K562 (cell line): ENCODE data around the gene TSC1. TPM values are rescaled to one million over a fixed set of nuclear protein-coding genes. Genes with fewer than 3 reads are reported as not detected.
A peak's percentile ranks its signal among the peaks of the same experiment; 100 is the strongest.

ENCODE experiments used
- AFF1 ChIP-seq, 2 experiments: fragments of 450-650 bp; IDR thresholded peaks; 2 replicates each; pipeline ENCODE4 v1.6.1; 2018; ENCODE audit warnings: mild to moderate bottlenecking in 2 of 2, low read depth in 1 of 2; ENCODE audit not compliant: partially characterized antibody in 2 of 2
- ARNT ChIP-seq, 2 experiments: fragments of 450-650 bp; IDR thresholded peaks; 2 replicates each; pipeline ENCODE4 v1.6.1; 2016; ENCODE audit warnings: mild to moderate bottlenecking in 1 of 2
- CBX8 ChIP-seq: fragments of 200-600 bp; sonication (generic); IDR thresholded peaks from 2 replicates; pipeline ENCODE4 v1.6.1; 2012; ENCODE audit warnings: borderline replicate concordance, mixed run types, low read depth, mild to moderate bottlenecking, moderate library complexity, mixed read lengths, low read length, control low read depth, inconsistent platforms; ENCODE audit not compliant: poor library complexity, severe bottlenecking; ENCODE audit errors: extremely low read depth
- HDAC8 ChIP-seq: fragments of 450-650 bp; IDR thresholded peaks from 2 replicates; pipeline ENCODE4 v1.6.1; 2016; ENCODE audit warnings: mild to moderate bottlenecking, missing genetic modification characterization, moderate library complexity, missing compliant biosample characterization
- KDM5B ChIP-seq: fragments of 200-600 bp; sonication (generic); IDR thresholded peaks from 2 replicates; pipeline ENCODE4 v1.6.1; 2012; ENCODE audit warnings: low read depth, mild to moderate bottlenecking, moderate library complexity, low read length, control low read depth, inconsistent platforms; ENCODE audit not compliant: insufficient replicate concordance
- MYNN ChIP-seq, 2 experiments: sonication (generic); formaldehyde crosslinking in 1 of 2; IDR thresholded peaks; 2 replicates each; pipeline versions ENCODE4 v1.5.0 to v1.6.1; 2016 to 2020; ENCODE audit warnings: antibody characterized with exemption in 1 of 2, missing genetic modification reagents in 1 of 2
- PCBP2 ChIP-seq: fragments of 200-400 bp; formaldehyde crosslinking; IDR thresholded peaks from 2 replicates; pipeline ENCODE4 v1.6.1; 2018; ENCODE audit warnings: low read length, low read depth, mild to moderate bottlenecking, moderate library complexity; ENCODE audit not compliant: poor library complexity, severe bottlenecking
- RBM34 ChIP-seq: fragments of 200-400 bp; formaldehyde crosslinking; IDR thresholded peaks from 2 replicates; pipeline ENCODE4 v1.6.1; 2018; ENCODE audit warnings: low read length, borderline replicate concordance; ENCODE audit not compliant: insufficient read depth
- SNIP1 ChIP-seq: fragments of 450-650 bp; IDR thresholded peaks from 2 replicates; pipeline ENCODE4 v1.7.1; 2017; ENCODE audit warnings: low read depth, mild to moderate bottlenecking
- ZNF143 ChIP-seq: sonication (generic); formaldehyde crosslinking; IDR thresholded peaks from 2 replicates; pipeline ENCODE4 v1.9.0; 2022; ENCODE audit warnings: mild to moderate bottlenecking, missing genetic modification reagents
- polyA plus RNA-seq, 8 experiments: library from polyadenylated mRNA; depleted of rRNA in 4 of 8; stranded (reverse) in 5 of 8; unstranded in 3 of 8; fragments of >200 nt; fragmentation: Nextera tagmentation in 2 of 8; fragmentation: Illumina TruSeq in 1 of 8; extraction: Ambion mirVana in 2 of 8; extraction: Trizol in 1 of 8; gene quantifications; 2 replicates each; pipeline versions ENCODE4 v1.2.1 to v1.2.3, GENCODE V29; 2011 to 2014; ENCODE audit warnings: inconsistent platforms in 1 of 8, missing spikeins in 1 of 8
- total RNA-seq, 7 experiments: library from RNA; depleted of rRNA in 6 of 7; stranded (reverse); fragments of >200 nt in 6 of 7; fragmentation: Illumina TruSeq in 2 of 7; extraction: Trizol in 2 of 7; gene quantifications; 2 replicates each; pipeline versions ENCODE4 v1.2.1 to v1.2.3, GENCODE V29; 2011 to 2021; ENCODE audit warnings: low replicate concordance in 1 of 7
- TF ChIP-seq, protein P1 (sequence below): fragments of 450-650 bp; IDR thresholded peaks from 2 replicates; pipeline ENCODE4 v1.6.1; 2016; ENCODE audit warnings: mild to moderate bottlenecking
- TF ChIP-seq, protein P2 (sequence below): sonication (generic); formaldehyde crosslinking; IDR thresholded peaks from 2 replicates; pipeline ENCODE4 v1.8.0; 2022; ENCODE audit warnings: missing genetic modification reagents, mild to moderate bottlenecking, borderline replicate concordance
- TF ChIP-seq, protein P3 (sequence below): fragments of 450-650 bp; formaldehyde crosslinking; IDR thresholded peaks from 2 replicates; pipeline ENCODE4 v1.4.0; 2020; ENCODE audit warnings: mild to moderate bottlenecking

The TSC1 gene
- total and polyA plus RNA-seq, 9 of the 15 experiments (the other 6 are each of a cell fraction or from before 2014, with no cell fraction given) = 6.9 to 37.6 (median 18.6) TPM

DNA sequence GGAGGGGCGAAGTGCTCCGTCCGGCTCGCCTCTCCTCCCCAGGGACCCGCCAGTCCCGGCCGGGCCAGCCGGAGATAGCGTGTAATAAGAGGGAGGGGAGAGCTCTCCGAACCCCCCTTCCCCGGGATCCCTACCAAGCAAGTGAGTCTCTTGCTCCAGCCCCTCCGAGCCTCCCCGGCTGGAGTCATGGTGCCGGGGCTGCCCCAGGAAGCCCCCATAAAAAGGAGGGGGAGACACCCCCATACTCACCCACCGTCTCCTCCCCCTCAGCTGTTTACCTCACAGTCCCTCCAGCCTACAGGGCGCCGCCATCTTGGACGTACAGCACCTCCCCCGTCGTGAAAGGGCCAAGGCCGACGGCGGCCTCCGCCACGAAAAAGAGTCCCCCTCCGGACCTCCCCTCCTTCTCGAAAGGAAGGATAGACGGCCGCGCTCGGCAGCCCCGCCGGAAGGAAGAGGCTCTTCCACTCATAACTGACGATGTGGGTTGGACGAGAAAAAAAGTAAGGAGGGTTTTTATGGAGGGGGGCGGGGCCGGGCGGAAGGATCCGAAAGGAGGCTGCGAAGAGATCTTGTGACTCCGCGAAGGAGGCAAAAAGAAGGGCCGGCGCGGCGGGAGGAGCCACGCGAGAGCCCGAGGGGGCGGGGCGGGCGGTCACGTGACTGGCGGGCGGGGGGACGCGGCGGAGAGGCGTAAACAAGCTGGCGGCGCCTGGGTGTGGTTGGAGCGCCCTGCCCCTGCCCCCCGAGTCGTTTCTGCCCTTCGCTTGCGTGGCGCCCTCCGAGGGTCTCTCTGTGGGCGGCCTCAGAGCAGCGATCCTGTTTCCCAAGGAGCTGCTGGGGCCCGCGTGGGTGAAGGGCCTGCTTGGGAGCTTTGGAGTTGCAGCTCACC is at the start of gene TSC1 (continued):
- TF ChIP-seq, protein P1, sequence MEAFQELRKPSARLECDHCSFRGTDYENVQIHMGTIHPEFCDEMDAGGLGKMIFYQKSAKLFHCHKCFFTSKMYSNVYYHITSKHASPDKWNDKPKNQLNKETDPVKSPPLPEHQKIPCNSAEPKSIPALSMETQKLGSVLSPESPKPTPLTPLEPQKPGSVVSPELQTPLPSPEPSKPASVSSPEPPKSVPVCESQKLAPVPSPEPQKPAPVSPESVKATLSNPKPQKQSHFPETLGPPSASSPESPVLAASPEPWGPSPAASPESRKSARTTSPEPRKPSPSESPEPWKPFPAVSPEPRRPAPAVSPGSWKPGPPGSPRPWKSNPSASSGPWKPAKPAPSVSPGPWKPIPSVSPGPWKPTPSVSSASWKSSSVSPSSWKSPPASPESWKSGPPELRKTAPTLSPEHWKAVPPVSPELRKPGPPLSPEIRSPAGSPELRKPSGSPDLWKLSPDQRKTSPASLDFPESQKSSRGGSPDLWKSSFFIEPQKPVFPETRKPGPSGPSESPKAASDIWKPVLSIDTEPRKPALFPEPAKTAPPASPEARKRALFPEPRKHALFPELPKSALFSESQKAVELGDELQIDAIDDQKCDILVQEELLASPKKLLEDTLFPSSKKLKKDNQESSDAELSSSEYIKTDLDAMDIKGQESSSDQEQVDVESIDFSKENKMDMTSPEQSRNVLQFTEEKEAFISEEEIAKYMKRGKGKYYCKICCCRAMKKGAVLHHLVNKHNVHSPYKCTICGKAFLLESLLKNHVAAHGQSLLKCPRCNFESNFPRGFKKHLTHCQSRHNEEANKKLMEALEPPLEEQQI = peak; percentile 71
- TF ChIP-seq RBM34 = no peak
- peak; percentile 69 to 96 for TF ChIP-seq AFF1 (IDR thresholded peaks at IDR 0.05; ENCODE audit: low read depth in 1 of 2, partially characterized antibody in 2 of 2)
- TF ChIP-seq CBX8 = no peak
- 0 out of 2 replicates have a peak, but pooled peaks have one; percentile 25 for TF ChIP-seq HDAC8
- peak; percentile 94 to 98 for TF ChIP-seq ARNT (IDR thresholded peaks at IDR 0.05)
- peak; percentile 82 for TF ChIP-seq KDM5B
- TF ChIP-seq, protein P2, sequence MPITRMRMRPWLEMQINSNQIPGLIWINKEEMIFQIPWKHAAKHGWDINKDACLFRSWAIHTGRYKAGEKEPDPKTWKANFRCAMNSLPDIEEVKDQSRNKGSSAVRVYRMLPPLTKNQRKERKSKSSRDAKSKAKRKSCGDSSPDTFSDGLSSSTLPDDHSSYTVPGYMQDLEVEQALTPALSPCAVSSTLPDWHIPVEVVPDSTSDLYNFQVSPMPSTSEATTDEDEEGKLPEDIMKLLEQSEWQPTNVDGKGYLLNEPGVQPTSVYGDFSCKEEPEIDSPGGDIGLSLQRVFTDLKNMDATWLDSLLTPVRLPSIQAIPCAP (CRISPR knock-in tag) = no peak
- no peak for TF ChIP-seq MYNN (IDR thresholded peaks at IDR 0.05)
- no peak for TF ChIP-seq MYNN (CRISPR knock-in tag; IDR thresholded peaks at IDR 0.05)
- no peak for TF ChIP-seq SNIP1
- TF ChIP-seq, protein P3, sequence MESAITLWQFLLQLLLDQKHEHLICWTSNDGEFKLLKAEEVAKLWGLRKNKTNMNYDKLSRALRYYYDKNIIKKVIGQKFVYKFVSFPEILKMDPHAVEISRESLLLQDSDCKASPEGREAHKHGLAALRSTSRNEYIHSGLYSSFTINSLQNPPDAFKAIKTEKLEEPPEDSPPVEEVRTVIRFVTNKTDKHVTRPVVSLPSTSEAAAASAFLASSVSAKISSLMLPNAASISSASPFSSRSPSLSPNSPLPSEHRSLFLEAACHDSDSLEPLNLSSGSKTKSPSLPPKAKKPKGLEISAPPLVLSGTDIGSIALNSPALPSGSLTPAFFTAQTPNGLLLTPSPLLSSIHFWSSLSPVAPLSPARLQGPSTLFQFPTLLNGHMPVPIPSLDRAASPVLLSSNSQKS (CRISPR knock-in tag) = no peak
- TF ChIP-seq PCBP2 = no peak
- no peak for TF ChIP-seq ZNF143 (CRISPR knock-in tag)
